DMS79 (cell line): ENCODE results near the gene ZNF487.
"Not testable (repeated sequence)": the region's sequence is repeated elsewhere in the genome, so short reads cannot be mapped to it uniquely, and the experiment has no call there.

Experiments used
- DNase-seq: peaks from one replicate; lab custom pipeline; 2025; lab: John Stamatoyannopoulos, UW

Gene ZNF487

GRCh38 chr10:43404704-43405084, 32.2 kb upstream of the ZNF487 start:
- DNase-seq = no peak

- no peak for DNase-seq
These were observed 29.7 kb upstream of the ZNF487 start for GRCh38 chr10:43407148-43407575.

GRCh38 chr10:43407576-43408330, 29.2 kb upstream of the ZNF487 start:
- DNase-seq = peak; percentile 35

- DNase-seq = no peak
These were observed 28.6 kb upstream of the ZNF487 start for GRCh38 chr10:43408331-43408709.

- DNase-seq = peak; percentile 62
These were observed 28.1 kb upstream of the ZNF487 start, which contains the start of gene HNRNPF for GRCh38 chr10:43408710-43409384. HNRNPF (minus strand) TSS chr10:43409186; CDS start chr10:43387884, 21,302 bp downstream.

- peak; percentile 11 for DNase-seq
These were observed 27.4 kb upstream of the ZNF487 start for GRCh38 chr10:43409385-43410109.

- DNase-seq = no peak
These were observed 26.6 kb upstream of the ZNF487 start for GRCh38 chr10:43410345-43410744.

- no peak for DNase-seq
These were observed 25.4 kb upstream of the ZNF487 start for GRCh38 chr10:43411536-43411935.

GRCh38 chr10:43415544-43415943, 21.4 kb upstream of the ZNF487 start:
- DNase-seq = no peak

GRCh38 chr10:43417950-43418768, 18.8 kb upstream of the ZNF487 start:
- DNase-seq = no peak

GRCh38 chr10:43419997-43420368, 16.9 kb upstream of the ZNF487 start:
- DNase-seq = no peak

GRCh38 chr10:43420369-43421200, 16.3 kb upstream of the ZNF487 start:
- DNase-seq = peak; percentile 38

GRCh38 chr10:43421201-43421507, 15.8 kb upstream of the ZNF487 start:
- DNase-seq = no peak

GRCh38 chr10:43421519-43421918, 15.4 kb upstream of the ZNF487 start:
- DNase-seq = no peak

GRCh38 chr10:43421944-43422343, 15.0 kb upstream of the ZNF487 start:
- not testable (repeated sequence) for DNase-seq

GRCh38 chr10:43424416-43424815, 12.5 kb upstream of the ZNF487 start:
- no peak for DNase-seq

GRCh38 chr10:43426476-43426875, 10.4 kb upstream of the ZNF487 start:
- DNase-seq = not testable (repeated sequence)

- no peak for DNase-seq
These were observed 9.6 kb upstream of the ZNF487 start for GRCh38 chr10:43427166-43427825.

GRCh38 chr10:43430926-43431663, 5.8 kb upstream of the ZNF487 start:
- DNase-seq = no peak
